HepG2 (cell line): ENCODE results near the gene RARA. TPM values are rescaled to one million over a fixed set of nuclear protein-coding genes. Genes with fewer than 3 reads are reported as not detected.

Source experiments
- ATAC-seq: fragments of 200-7000 bp; cut with Tn5 transposase; 3 replicates; pipeline ENCODE4 v1.9.1; 2020; ENCODE audit warnings: mild to moderate bottlenecking, moderate library complexity
- BruUV-seq: library from RNA; stranded (reverse); fragments of 400-500 nt; replicated peaks from 2 replicates; lab custom pipeline; 2021; lab: Mats Ljungman, UMichigan
- CTCF ChIA-PET: fragments of 300-600 bp; formaldehyde crosslinking; extraction: SDS; loops from one replicate; lab custom pipeline; 2021; ENCODE audit warnings: low total read pairs, inconsistent platforms, low intra/inter-chr PET ratio; lab: Yijun Ruan, JAX
- POLR2A ChIA-PET: fragments of 350-600 bp; sonication (Branson Sonifier 250); formaldehyde crosslinking; loops from one replicate; lab custom pipeline; 2020; ENCODE audit warnings: antibody characterized with exemption, inconsistent platforms; lab: Yijun Ruan, JAX
- DNase-seq: peaks from one replicate; pipeline ENCODE4 v3.0.0-alpha.2; 2015; ENCODE audit warnings: low spot score
- FAIRE-seq: peaks from 3 replicates; lab custom pipeline; 2011; peaks lifted over from hg19 to GRCh38; lab: Jason Lieb, UNC
- H2AFZ ChIP-seq: one replicate; pipeline ENCODE4 v1.6.1; 2011; ENCODE audit warnings: low read length, inconsistent platforms
- H3K27ac ChIP-seq: fragments of 300-600 bp; 3 replicates; pipeline ENCODE4 v1.8.0; 2011; ENCODE audit warnings: mixed run types, mild to moderate bottlenecking, mixed read lengths, low read length, inconsistent platforms; ENCODE audit not compliant: insufficient read depth; ENCODE audit errors: extremely low read length
- H3K27me3 ChIP-seq, 2 experiments: fragments of 200-600 bp in 1 of 2; 2 replicates in 1 of 2; 3 replicates in 1 of 2; pipeline versions ENCODE4 v1.6.0 to v1.8.0; 2011; ENCODE audit warnings: low read length in 2 of 2, mild to moderate bottlenecking in 2 of 2, moderate library complexity in 2 of 2, inconsistent platforms in 1 of 2; ENCODE audit not compliant: insufficient read depth in 2 of 2, control insufficient read depth in 1 of 2
- H3K36me3 ChIP-seq, 2 experiments: fragments of 200-600 bp in 1 of 2; replicated peaks in 1 of 2; 2 replicates in 1 of 2; 3 replicates in 1 of 2; pipeline versions ENCODE4 v1.5.1 to v1.8.0; 2011; ENCODE audit warnings: low read length in 2 of 2, inconsistent platforms in 1 of 2; ENCODE audit not compliant: insufficient read depth in 2 of 2, control insufficient read depth in 1 of 2
- H3K4me1 ChIP-seq: 2 replicates; pipeline ENCODE4 v1.5.1; 2012; ENCODE audit warnings: low read length, inconsistent platforms; ENCODE audit not compliant: insufficient read depth
- H3K4me2 ChIP-seq: 2 replicates; pipeline ENCODE4 v1.6.0; 2011; ENCODE audit warnings: low read depth, low read length, inconsistent platforms
- H3K4me3 ChIP-seq, 3 experiments: fragments of 200-600 bp in 1 of 3; sonication (generic), shearing (Covaris generic) in 1 of 3; replicated peaks in 1 of 3; 2 replicates each; pipeline ENCODE4 v1.5.1; 2011 to 2016; ENCODE audit warnings: low read length in 3 of 3, inconsistent platforms in 2 of 3, low read depth in 2 of 3, mild to moderate bottlenecking in 2 of 3, control low read depth in 1 of 3, mixed read lengths in 1 of 3; ENCODE audit not compliant: insufficient read depth in 1 of 3
- H3K79me2 ChIP-seq: one replicate; pipeline ENCODE4 v1.6.1; 2011; ENCODE audit warnings: low read length, inconsistent platforms; ENCODE audit not compliant: insufficient read depth
- H3K9ac ChIP-seq: 2 replicates; pipeline ENCODE4 v1.6.0; 2011; ENCODE audit warnings: mild to moderate bottlenecking, low read depth, low read length, inconsistent platforms; ENCODE audit not compliant: insufficient read depth
- H3K9me3 ChIP-seq: 2 replicates; pipeline ENCODE4 v1.5.1; 2012; ENCODE audit warnings: mild to moderate bottlenecking, low read length
- H4K20me1 ChIP-seq: 2 replicates; pipeline ENCODE4 v1.6.0; 2011; ENCODE audit warnings: inconsistent platforms, mild to moderate bottlenecking, low read length, moderate library complexity; ENCODE audit not compliant: insufficient read depth
- FOXO4 ChIP-seq: sonication (generic); formaldehyde crosslinking; conservative IDR thresholded peaks from 2 replicates; pipeline ENCODE4 v1.8.1; 2023; ENCODE audit warnings: missing genetic modification reagents
- PAX8 ChIP-seq: sonication (generic); formaldehyde crosslinking; IDR thresholded peaks from 2 replicates; pipeline ENCODE4 v1.8.0; 2022; ENCODE audit warnings: mild to moderate bottlenecking, missing genetic modification reagents, borderline replicate concordance
- WGBS: methylation state at CpG from one replicate; pipeline ENCODE4 v1.1.6; 2017; ENCODE audit warnings: low lambda C conversion rate; 5-methylcytosine and 5-hydroxymethylcytosine counted together
- in situ Hi-C: cut with HindIII; loops from 2 replicates; pipeline ENCODE4 v1.10.0; 2017; ENCODE audit warnings: low pct_unique_long_range_greater_than_20kb; ENCODE audit not compliant: extremely low pct_ligation_motif_present
- intact Hi-C: fragments of 100-400 bp; cut with micrococcal nuclease; formaldehyde crosslinking; loops from one replicate; pipeline ENCODE4 v1.10.0; 2022; ENCODE audit not compliant: unreplicated experiment
- polyA plus RNA-seq, 8 experiments: library from polyadenylated mRNA; depleted of rRNA in 3 of 8; stranded (reverse) in 7 of 8; unstranded in 1 of 8; fragments of >200 nt; fragmentation: Illumina TruSeq in 4 of 8; extraction: Trizol in 4 of 8; gene quantifications; 2 replicates each; pipeline versions ENCODE4 v1.2.1 to v1.2.3, GENCODE V29; 2011 to 2016; ENCODE audit warnings: low read depth in 4 of 8, missing spikeins in 1 of 8, mixed read lengths in 1 of 8; ENCODE audit not compliant: insufficient read depth in 1 of 8
- total RNA-seq, 5 experiments: library from RNA; depleted of rRNA; stranded (reverse); fragments of >200 nt; fragmentation: Illumina TruSeq; extraction: Trizol; gene quantifications; 2 replicates each; pipeline ENCODE4 v1.2.3, GENCODE V29; 2016; ENCODE audit warnings: low read depth in 1 of 5
- TF ChIP-seq, protein P1 (sequence below): sonication (generic); formaldehyde crosslinking; conservative IDR thresholded peaks from 2 replicates; pipeline ENCODE4 v1.5.0; 2020; ENCODE audit warnings: missing genetic modification reagents
- TF ChIP-seq, protein P2 (sequence below): sonication (generic); formaldehyde crosslinking; IDR thresholded peaks from 2 replicates; pipeline ENCODE4 v1.4.0; 2020; ENCODE audit warnings: mild to moderate bottlenecking, missing genetic modification reagents

Gene RARA
- total and polyA plus RNA-seq, 2 of the 13 experiments (the other 11 are each of a cell fraction or from before 2014, with no cell fraction given): 6.4 to 8.6 TPM

DNA sequence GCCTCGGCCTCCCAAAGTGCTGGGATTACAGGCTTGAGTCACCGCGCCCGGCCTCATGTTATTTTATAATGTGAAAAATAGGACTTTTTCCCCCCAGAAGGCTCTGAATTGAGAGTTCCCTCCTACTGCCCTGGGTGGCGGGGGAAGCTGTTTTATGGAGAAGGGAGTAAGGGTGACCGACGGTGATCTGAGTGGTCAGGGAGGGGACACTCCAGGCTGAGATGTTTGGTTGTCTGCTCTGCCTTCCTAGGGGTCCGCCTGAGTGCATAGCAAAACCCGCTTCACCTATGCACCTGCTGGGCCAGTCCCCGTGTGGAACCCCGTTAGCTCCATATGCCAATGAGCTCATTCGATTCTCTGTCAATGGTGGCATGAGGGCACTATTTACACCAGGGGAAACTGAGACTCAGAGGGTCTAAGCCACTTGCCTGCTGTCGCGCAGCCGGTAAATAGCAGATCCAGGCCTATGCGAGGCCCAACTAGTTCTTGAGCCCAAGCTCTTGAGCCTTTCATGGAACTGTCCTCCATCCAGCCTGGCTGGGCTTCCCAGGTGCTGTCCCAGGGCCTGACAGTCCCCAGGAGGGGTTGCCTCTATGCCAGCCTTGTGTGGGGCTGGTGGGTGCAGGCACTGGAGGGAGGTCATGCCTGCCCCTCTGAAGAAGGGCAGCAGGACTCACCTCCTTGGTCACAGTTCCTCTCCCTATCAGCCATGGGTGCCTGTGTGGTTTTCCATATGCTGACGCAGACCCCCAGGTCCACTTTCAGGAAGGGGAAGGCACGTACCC lies 57.3 kb downstream of the RARA start:
- WGBS: 91% methylated on average over 18 of the region's 18 CpGs
- intact Hi-C loops: no loop called here
- 0 out of 5 replicates have a peak, but pooled peaks cover 0 to 4% of the 10 kb centered on the region in 2 experiments for H3K27me3 ChIP-seq
- no peak overlapping the region for H3K9ac ChIP-seq
- H3K4me3 ChIP-seq: no peak overlapping the region
- ATAC-seq: no peak
- H3K36me3 ChIP-seq: no peaks in the 10 kb centered on the region
- DNase-seq: no peak
- peaks cover 23% of the 10 kb centered on the region for H3K4me1 ChIP-seq
- H2AFZ ChIP-seq: no peak overlapping the region
- no peak overlapping the region for H3K4me2 ChIP-seq
- FAIRE-seq: no peak
- ChIA-PET CTCF (no interaction called here), POLR2A (interaction anchor here (0.6 to 1.3 kb wide), 3 partner anchors 10 to 102 kb away, joined by 3 to 5 read pairs (median 4); no protein-coding TSS in a partner anchor)
- H3K9me3 ChIP-seq: no peaks in the 10 kb centered on the region
- no peak overlapping the region for H3K27ac ChIP-seq
- no peaks in the 10 kb centered on the region for H3K79me2 ChIP-seq
- in situ Hi-C loops: no loop called here
- TF ChIP-seq, protein P1, sequence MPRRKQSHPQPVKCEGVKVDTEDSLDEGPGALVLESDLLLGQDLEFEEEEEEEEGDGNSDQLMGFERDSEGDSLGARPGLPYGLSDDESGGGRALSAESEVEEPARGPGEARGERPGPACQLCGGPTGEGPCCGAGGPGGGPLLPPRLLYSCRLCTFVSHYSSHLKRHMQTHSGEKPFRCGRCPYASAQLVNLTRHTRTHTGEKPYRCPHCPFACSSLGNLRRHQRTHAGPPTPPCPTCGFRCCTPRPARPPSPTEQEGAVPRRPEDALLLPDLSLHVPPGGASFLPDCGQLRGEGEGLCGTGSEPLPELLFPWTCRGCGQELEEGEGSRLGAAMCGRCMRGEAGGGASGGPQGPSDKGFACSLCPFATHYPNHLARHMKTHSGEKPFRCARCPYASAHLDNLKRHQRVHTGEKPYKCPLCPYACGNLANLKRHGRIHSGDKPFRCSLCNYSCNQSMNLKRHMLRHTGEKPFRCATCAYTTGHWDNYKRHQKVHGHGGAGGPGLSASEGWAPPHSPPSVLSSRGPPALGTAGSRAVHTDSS (CRISPR knock-in tag): no peak
- TF ChIP-seq PAX8 (CRISPR knock-in tag): no peak
- TF ChIP-seq, protein P2, sequence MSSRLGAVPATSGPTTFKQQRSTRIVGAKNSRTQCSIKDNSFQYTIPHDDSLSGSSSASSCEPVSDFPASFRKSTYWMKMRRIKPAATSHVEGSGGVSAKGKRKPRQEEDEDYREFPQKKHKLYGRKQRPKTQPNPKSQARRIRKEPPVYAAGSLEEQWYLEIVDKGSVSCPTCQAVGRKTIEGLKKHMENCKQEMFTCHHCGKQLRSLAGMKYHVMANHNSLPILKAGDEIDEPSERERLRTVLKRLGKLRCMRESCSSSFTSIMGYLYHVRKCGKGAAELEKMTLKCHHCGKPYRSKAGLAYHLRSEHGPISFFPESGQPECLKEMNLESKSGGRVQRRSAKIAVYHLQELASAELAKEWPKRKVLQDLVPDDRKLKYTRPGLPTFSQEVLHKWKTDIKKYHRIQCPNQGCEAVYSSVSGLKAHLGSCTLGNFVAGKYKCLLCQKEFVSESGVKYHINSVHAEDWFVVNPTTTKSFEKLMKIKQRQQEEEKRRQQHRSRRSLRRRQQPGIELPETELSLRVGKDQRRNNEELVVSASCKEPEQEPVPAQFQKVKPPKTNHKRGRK: no peak
- 0 out of 2 replicates have a peak, but pooled peaks have one; percentile 53 for TF ChIP-seq FOXO4 (CRISPR knock-in tag)
- TF ChIP-seq, all 625 proteins: peak for 1
- BruUV-seq: no TSS peak
- no peaks in the 10 kb centered on the region for H4K20me1 ChIP-seq
